NCI-H2081 treated with DMSO at 0.1 percent for 48 hours (cell line): ENCODE measurements around the gene FLVCR2.

Source experiments
- DNase-seq: peaks from one replicate; lab custom pipeline; 2025; lab: John Stamatoyannopoulos, UW

The FLVCR2 gene

DNA sequence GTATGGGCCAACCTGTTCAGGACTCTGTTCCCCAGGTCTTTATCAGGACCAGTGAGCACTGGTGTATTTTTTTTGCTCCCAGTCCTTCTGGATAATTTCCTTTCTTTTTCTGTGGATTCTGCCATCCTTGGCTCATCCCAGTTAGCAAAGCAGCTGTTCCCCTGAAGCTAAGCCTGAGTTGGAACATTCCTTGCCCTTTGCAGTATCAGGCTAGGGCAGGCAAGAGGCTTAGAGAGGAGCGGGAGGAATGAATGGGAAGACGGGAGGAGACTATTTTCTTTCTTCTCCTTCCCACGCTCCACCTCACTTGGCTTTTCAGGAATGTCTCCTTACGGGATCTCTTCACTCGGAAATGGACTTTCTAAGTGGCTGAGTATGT lies 53.0 kb downstream of the FLVCR2 start:
- no peak for DNase-seq

DNA sequence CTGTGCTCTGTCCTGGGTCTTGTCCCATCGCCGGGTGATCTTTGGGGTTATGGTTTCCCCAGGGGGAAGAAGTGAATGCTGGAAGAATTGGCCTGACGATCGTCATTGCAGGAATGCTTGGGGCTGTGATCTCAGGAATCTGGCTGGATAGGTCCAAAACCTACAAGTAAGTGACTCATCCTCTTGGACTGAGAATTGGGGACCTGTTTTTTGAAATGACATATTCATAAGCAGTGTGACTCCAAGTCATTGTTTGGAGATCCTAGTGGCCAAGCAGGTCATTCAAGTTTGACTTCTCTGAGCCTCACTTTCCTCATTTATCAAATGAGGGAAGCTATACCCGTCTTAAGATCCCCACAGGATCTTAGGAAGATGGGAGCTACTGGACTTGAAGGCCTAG lies 56.4 kb downstream of the FLVCR2 start:
- DNase-seq, result no peak

DNA sequence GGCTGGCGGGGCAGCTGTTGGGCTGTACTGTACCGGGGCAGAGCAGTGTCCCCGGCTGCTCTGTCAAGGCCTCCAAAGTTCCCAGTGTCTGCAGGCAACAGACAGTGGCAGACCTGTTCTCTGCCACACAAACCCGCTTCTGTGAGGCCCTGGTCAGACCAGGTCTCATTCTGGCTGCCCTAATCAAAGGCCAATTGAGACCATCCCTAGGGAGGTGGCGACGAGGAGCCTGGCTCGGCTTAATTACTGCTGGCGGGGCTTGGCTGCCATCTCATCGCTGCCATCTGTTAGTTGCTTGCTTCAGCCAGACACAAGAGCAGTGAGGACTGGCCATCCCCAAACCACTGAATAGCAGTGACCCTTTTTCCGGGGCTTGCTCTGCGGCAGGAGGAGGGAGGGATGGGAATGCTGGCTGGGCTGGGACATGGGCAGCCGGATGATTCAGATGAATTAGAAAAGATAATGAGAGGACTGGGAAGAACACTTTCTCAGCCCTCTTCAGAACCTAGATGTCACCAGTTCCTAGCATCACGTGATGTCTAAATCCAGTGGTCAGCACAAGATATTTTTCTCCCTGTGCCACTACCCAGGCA lies 57.8 kb downstream of the FLVCR2 start:
- DNase-seq, result no peak

DNA sequence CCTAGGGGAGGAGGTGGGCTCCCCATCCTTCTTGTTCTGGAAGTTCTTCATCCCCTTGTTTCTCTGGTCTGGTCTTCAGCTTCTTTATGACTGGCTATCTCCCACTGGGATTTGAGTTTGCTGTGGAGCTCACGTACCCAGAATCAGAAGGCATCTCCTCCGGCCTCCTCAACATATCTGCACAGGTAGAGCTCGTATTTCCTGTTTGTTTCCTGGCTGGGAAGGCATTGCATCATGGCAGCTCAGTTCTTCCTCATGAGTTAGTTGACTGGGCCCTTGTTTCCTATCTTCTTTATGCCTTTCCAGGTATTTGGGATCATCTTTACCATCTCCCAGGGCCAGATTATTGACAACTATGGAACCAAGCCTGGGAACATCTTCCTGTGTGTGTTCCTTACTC lies 62.5 kb downstream of the FLVCR2 start:
- DNase-seq, result no peak

DNA sequence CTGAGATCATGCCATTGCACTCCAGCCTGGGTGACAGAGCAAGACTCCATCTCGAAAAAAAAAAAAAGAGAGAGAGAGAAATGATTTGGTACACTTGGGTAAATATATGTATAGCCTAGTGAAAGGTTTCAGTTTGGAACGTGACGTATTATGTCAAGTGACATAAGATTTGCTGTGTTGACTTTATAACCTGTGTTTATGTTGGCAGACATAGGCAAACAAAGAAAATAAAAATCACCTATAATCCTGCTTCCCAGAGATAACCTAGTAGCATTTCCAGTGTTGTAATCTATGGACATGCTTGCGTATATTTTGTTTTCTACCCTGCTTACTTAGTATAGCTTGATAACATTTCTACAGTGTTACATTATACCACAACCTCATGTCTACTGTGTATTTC lies 65.6 kb downstream of the FLVCR2 start:
- DNase-seq, result no peak

DNA sequence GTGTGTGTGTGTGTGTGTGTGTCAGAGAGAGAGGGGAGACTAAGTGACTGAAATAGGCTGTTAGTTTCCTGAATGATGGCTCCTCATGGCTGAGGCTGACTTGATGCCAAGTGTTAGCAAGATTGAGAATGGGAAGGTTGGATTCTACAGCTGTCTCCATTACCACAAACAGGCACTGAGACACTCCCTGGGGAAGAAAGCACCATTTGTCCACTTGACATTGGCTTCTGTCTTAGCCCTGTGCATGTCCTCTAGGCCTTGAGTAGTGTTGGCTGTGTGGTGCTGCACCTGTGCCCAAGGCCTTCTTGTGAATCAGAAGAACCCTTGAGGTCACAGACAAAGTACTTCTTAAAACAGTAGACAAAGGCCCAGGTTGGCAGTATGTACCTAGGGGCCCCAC lies 66.6 kb downstream of the FLVCR2 start:
- no peak for DNase-seq

DNA sequence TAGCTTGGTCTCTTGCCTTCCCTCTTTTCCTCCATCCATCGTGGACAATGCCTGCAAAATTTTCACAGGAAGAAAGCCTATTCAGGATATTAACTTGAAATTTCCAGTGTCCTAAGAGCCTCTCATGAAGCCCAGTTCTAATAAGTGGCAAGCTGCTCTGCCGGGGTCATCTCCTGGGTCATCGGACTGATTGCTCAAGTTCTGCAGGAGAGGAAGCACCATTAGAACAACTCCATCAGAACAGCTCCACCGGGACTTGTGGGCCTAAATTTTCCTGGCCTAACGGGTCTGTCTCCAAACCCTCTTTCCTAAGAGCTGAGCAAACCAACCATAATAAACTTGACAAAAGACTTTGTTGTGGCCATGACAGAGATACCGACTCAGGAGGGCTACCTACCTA lies 68.3 kb downstream of the FLVCR2 start:
- DNase-seq, result no peak

DNA sequence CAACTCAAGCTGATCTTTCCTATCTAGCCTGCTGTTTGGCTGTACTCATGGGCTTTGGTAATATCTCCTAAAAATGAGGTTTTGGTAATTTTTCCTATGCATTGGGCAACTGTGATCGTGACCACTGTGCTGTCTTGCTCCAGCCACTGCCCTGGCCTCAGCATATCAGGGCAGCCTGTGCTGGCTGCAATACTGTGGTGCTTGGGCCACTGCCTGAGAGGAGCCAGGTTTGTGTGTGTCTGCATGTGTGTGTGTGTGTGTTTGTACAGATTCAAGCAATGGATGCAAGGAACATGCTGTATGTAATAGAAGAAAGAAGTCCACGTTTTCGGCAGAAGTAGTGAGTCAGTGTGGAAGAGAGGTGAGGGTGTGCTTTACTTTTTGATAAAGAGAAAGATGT lies 69.2 kb downstream of the FLVCR2 start:
- no peak for DNase-seq

DNA sequence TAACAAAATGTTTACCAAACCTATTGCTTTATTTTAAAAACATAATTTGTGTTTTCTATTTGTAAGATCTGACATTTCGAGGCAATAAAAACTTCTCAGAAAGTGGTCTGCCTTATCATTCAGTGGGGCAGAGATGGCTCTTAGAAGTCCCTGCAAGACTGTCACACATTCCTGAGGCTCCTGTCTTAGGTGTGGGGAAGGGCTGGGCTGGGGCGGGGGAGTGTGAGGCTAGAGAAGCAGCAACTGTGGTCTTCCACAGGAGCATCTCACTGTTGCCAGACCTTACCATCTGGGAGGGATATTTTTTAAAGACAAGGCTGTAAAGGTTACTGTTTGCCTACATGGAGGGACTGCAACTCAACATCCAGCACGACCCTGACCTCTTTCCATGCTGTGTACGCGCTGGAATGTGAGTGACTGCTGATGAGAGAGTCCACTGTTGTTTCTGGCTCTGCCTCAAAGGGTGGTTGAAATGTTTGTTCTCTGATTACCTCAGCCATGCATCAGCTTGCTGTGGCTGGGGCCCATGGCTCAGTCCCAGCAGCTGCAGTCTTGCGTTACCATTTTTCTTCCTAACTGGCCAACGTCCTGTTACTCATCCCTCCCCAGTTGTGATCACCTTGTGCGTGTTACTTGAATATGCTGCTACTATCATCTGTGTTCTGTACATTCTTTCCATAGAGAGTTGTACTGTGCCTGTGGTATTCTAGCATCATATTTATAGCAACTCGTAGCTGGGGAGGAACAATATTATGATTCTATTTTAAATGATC lies 69.8 kb downstream of the FLVCR2 start:
- DNase-seq, result no peak

DNA sequence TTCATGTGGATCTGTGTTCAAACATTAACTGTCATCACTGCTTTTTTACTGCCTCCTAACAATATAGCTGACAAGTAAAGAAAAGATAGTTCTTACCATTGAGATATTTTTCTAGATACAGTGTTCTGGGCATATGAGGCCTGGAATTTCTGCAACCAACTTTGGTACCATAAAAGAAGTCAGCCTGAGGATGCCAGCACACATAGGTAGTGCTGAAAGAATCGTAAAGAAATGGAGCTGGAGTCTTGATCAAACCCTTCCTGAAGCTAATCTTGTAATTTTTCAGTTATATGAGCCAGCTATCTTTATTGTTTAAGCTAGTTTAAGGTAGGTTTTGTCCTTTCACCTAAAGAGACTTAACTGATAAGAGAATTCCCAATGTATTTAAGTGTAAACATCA lies 70.9 kb downstream of the FLVCR2 start:
- no peak for DNase-seq

DNA sequence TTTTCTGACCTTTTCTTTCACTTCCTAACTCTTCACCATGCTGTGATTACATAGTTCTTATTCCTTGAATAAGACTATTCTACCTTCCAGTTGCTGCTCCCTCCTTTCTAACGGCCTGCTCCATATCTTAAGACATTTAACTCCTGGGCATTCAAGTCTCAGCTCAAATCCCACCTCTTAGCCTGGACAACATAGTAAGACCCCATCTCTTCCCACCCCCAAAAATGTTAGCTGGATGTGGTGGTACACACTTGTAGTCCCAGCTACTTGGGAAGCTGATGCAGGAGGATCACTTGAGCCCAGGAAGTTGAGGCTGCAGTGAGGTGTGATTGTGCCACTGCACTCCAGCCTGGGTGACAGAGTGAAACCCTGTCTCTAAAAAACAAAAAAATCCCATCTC lies 71.4 kb downstream of the FLVCR2 start:
- no peak for DNase-seq

DNA sequence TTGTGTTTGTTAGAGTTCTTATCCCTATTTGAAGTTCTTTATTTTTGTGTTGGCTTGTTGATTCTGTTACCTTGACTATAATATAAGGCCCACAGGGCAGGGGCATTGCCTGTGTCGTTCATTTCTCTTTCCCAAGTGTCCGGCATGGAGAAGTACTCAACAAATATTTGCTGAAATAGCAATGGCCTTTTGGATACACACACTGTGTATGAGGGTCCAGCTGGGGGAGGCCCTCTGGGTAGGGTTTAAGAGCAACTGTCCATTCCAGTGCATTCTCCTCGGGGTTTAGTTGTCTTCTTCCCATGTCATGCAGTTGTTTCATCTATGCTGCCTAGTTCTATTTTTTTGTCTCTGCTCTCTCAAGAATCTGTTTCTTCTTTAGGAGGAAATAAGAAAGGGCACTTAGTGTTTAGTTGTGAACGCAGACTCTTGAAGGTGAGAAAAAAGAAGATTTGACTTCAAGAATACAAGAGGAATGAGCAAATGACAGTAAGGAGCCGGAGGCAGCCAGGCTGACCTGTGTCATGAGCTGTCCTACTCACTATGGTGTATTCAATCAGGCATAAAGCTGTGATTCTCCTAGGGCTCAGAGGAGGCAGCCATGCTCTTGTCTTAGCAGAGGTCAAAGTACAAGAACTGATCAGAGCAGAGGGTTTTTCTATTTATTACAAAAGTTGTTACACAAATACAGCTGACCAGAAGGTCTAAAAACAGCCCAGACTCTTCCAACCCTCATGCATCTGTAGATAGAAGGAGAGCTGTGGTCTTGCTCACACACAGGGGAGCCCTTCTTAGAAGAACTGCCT lies 72.0 kb downstream of the FLVCR2 start:
- no peak for DNase-seq

DNA sequence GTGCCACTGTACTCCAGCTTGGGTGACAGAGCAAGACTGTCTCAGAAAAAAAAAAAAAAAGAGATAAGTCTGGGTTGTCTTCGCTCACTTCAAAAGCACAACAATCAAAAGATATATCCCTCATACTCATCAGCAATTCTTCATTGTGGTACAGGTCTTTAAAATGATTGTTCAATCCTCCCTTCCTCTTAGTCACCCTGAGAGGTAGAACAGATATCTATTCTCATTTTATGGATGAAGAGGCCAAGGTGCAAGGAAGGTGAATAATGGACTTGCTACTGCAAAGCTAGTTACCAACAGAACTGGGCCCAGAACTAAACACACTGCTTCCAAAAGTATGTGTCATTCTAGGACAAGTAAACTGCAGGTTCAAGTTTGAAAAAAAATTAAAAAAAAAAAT lies 75.1 kb downstream of the FLVCR2 start:
- DNase-seq, result no peak

DNA sequence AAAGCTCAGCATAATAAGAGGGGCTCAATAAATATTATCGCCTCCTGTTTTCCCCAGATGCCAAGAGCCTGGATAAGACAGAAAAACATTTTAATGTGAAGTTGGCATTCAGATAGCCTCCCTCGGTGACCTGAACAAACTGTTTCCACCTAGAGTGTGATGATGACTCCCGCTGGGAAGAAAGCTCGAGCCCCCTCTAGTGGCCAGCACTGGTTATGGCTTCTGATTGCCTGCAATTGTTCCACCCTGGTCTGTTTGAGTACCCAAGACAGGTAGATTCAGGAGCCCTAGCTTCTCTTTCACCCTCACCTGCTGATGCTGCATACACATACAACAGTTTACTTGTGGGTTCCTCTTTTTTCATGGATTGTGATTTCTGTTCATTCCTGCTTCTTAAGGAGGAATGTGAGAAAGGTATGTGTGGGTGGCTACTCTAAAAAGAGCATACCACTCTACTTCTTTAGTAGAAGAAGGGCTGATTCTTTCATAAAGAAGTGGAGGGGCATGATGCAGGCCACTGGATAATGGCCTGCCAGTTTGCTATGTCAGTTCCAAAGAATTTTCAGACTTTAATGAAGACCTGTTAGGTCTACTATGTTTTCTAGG lies 75.8 kb downstream of the FLVCR2 start:
- no peak for DNase-seq

DNA sequence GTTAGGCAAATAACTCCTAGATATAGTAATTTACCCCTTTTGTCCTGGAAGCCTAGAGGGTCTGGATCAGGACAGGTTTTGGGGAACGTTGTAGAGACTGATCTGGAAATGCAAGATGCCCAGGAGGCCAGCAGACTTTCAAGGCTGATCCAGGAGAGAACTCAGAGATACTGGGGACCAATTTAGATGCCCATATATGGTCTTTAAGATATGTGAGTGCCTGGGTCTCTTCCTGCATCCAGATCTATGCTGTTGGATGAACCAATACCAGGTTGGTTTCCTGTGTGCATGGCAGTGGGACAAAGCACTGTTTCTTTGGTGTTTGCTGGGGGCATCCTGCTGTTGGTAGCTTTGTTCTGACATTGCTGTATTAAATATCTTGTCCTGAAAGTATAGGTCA lies 76.8 kb downstream of the FLVCR2 start:
- DNase-seq, result no peak

DNA sequence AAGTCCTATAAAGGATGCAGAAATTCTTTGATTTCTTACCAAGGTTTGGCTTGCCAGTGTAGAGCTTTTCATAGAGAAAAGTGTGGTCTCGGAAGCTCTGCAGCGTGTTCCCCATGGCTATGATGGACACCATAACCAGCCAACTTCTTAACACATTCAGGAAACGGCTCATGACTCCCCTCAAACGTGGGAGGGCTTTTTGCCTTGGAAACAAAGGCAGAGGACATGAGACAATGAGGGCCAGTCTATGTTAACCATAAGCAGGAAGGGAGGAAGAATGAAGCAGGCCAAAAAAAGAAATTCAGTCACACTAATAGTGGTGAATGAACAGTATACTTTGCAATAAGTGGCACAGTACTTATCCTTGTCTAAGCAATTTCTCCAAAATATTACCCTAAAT lies 78.9 kb downstream of the FLVCR2 start:
- DNase-seq, result no peak

DNA sequence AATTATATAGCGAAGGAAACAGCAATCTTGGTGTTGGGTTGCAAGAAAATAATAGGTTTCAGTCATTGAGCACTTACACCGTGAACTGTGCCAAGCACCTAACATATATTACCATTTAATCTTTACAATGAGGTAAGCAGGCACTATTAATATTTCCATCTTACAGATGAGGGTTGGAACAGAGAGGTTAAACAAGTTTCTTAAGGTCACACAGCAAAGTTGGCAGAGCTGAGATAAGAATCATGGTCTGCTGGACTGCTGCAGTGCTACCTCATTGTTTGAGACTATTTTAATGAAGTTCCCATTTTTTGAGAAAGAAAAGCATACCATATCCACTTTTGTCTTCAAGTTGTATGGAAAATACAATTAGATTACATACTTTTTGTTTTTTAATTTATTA lies 80.5 kb downstream of the FLVCR2 start:
- DNase-seq, result no peak

DNA sequence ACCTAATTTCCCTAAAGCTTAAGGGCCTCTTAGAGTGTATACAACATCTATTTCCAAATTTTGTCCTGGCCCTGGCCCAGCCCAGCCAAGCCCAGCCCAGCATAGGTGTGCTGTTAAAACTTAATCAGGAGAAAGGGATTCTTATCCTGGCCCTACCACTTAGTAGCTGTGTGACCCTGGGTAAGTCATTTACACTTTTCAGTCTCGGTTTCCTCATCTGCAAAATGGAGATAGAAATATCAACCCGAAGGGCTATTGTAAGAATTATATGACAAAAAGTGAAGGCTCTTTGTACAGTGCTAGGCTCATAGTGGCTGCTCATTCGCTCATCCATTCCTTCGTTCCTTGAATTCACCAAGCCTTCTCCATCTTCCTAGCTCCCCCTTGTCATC lies 81.8 kb downstream of the FLVCR2 start:
- DNase-seq, result no peak

DNA sequence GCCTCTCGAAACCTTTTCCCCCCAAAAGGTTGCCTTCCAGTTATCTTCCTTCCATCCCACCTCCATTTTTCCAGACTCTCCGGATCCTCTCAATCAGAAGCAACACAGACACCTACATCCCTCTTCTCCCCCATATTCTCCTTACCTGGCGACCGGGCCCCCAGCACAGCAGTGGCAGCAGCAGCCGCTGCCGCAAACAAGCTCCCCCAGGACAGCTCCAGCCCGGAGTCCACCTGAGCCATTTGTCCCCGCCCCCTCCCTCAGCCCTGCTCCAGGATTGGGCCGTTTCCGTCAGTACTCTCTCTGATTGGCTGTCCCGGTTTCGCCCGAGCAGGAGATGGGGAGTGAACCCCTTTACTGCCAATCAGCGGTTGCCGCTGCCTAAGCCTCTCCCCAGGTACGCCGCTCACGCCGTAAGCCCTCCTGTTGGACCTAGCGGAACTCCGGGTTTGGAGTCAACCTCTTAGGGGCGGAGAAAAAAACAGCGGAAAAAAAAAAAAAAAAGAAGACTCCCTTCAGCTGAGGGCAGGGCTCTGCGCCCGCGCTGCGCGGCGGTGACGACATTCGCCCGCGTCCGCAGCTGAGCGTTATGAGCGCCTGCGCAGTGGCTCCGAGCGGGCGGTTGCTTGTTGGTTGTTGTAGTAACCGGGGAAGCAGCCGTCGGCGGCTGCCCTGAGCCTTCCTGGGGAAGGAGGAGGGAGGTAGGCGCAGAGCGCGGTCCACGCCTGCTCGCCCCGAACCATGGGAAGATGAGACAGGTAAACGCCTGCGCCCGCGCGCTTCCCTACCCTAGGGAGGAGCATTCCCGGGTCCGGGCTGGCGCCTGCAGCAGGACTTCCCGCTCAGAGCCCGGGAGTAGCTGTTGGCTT lies 82.4 kb downstream of the FLVCR2 start, which contains the start of the genes ERG28 and TTLL5:
Gene ERG28 (minus strand): TSS at position 247 of the 869 bp plus-strand sequence. CDS start 3,374 bp downstream, outside the sequence.
Gene TTLL5 (plus strand): TSS at position 617 of the 869 bp plus-strand sequence. CDS start 1,904 bp downstream, outside the sequence.
- DNase-seq, result peak; percentile 95

DNA sequence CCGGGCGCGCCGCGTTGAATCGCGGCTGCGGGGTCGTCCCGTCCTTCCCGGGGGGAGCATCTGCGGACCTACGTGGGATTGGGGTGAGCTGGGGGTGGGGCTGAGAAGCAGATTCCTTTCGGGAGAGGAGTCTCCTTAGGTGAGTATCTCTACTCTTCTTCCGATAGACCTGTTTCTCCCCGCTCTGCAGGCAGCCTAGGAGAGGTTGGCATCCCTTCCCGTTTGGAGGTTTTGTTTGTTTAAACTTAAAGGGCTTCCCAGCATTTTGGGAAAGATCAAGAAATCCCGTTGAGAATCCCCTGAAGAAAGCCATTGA lies 83.0 kb downstream of the FLVCR2 start:
- no peak for DNase-seq

DNA sequence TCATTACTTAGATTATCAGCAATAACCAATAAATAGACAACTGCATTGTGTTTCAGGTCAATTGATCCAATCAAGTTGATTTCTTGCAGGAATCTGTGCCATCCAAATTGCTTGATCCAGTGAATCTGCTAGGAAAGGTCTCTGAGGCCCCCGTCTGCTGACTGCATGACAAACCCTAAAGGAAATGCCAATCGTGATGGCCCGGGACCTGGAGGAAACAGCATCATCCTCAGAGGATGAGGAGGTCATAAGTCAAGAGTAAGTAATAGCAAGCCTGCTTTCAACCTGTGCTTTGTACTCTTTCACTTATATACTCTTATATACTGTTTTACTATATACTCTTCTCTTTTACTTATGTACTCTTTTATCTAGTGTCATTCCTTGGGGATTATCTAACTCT lies 84.5 kb downstream of the FLVCR2 start:
- no peak for DNase-seq
